Fibroblast of skin of right quadriceps (primary cell): ENCODE results near the gene ZNF334.

Experiments used
- DNase-seq: peaks from one replicate; pipeline ENCODE4 v3.0.0-alpha.2; 2013

Gene ZNF334

DNA sequence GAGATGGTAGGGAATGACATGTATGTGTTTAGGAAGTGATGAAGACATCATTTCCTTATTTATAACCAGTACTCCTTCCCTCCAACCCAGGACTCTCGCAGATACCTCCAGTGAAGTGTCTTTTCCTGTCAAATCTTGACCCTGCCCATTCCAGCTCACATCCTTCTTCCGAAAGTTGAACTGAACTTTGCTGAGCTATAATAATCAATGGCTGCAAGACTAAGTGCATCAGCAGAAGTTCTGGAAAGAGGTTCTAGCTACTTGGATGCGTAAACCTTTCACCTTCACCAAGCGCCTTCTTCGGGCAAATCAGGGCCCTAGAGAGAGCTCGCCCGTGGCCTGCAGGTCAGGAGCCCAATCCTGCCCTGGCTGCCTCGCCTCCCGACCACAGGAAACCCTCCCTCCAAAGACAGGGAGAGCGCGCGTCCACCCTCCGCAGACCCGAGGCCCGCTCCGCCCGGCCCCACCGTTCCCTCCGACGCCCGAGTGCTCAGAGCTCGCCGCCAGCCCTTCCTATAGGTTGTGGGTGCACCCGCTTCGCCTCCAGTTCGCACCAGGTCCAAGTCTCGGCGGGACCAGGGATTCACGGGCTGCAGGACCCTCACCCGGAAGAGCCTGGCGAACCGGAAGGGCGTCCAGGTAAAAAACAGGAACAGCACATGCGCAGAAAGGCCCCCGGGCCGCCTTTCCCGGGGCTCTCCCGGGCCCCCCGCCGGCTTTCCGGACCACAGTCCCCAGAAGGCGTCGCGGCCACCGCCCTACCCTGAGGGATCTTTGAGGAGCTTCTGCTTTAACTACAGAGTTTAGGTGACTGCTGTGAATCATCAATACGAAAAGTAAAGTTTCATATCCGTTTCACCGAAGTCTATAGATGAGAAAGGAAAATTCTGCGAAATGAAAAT is at the start of gene ZNF334:
Gene ZNF334 (minus strand): TSS at position 617 of the 902 bp plus-strand sequence. CDS start 1,457 bp downstream, outside the sequence.
- peak; percentile 62 for DNase-seq

DNA sequence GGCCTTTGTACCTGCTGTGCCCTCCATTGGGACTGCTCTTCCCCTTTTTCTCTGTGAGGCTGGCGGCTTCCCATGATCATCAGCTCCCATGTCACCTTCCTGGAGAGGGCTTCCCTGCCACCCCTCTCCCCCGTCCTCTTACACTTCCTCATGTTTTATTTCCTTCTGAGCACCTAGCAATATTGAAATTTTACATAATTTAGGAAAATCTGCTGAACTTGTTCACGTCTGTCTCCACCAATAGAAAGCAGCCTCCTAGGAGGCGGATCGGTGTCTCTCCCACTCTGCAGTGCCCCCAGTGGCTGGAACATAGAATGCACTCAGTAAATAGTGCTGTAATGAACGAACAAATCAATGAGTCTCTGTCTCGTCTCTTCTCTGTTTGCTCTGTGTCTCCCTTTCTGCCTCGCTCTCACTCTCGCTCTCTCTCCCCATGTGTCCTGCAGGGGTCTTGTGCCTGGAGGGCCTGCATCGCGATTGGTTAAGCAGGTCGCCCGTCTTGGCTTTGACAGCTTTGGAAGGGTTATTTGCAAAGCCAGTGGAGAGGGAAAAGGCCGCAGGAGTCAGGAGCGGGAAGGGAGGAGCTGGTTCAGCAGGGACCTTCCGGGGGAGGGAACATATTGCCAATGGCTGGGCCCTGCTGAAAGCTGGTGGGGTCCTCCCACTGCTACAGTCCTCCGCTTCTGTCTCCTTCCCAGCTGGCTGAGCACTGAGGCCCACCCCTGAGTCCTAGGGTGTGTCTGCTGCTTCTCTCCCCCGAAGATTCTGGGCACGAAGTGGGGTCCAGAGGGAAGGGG is 49.2 kb upstream of the ZNF334 start:
- peak; percentile 56 for DNase-seq

GRCh38 chr20:46562009-46562372 is 48.6 kb upstream of the ZNF334 start:
- no peak for DNase-seq

DNA sequence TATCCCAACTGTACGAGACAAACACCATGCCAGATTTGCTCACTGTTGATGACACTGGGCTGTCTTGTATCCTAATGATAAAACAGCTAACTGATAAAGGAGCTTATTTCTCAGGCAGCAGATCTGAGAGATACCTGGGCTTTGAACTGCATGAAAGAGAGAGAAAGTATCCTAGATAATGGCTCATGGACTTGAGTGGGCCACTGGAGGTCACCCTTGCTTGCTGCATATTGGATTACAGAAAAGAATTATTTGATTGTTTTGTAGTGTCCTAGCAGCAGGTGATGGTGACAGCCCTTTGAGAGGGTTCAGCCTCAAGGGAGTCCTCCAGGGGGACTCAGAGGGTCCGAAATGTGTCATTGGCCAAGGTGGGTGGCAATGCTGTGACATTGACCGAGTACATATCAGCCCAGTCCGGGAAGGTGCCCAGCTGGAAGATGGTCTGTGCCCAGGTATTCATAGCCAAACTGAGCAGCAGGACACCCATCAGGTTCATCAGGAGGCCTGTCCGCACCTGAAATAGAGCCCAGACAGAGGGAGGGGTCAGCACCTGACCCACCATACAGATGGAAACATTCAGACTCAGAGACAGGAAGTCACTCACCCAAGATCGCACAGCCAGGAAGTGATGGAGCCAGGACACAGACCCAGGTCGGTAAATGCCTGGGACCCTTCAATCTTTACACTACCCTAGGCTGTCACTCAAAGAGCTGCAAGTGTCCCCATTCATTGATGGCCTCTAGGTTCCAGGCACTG is 46.5 kb upstream of the ZNF334 start:
- no peak for DNase-seq

DNA sequence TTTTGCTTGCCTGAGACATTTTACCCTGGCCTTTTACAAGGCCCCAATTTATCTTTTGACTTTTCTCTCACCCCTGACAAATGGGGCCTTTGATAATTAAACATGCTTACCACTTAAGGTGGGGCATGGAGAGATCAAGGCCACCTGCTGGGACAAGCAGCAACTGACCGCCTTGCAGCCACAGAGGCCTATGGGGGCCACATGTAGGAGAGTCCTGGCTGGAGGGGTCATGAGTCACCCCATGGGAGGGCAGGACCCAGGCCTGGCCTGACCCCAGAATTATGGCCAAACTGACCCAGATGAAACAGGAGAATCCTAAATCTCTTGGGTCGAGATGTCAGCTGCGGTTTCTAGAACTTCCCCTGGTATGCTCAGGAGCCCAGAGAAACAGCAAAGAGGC is 45.6 kb upstream of the ZNF334 start:
- no peak for DNase-seq

DNA sequence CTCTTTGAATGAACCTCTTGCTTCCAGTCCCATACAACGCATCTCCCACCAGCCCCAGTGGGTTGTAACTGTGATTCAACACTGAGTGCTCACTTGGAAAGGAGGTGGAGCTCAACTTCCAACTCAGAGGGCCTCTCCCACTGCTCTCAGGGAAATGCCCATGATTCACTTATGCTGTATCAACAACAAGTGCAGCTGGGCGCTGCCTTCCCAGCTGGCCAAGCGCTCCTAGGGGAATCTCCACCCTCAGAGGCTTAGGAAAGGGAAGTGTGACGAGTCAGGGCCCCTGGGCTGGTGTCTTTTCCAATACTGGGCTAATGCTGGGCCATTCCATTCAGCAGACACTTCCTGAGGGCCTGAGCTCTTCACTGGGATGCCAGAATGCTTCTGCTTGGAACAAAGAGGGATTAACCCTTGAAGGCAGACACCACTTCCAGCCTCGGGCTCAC is 45.2 kb upstream of the ZNF334 start:
- DNase-seq = peak; percentile 68

DNA sequence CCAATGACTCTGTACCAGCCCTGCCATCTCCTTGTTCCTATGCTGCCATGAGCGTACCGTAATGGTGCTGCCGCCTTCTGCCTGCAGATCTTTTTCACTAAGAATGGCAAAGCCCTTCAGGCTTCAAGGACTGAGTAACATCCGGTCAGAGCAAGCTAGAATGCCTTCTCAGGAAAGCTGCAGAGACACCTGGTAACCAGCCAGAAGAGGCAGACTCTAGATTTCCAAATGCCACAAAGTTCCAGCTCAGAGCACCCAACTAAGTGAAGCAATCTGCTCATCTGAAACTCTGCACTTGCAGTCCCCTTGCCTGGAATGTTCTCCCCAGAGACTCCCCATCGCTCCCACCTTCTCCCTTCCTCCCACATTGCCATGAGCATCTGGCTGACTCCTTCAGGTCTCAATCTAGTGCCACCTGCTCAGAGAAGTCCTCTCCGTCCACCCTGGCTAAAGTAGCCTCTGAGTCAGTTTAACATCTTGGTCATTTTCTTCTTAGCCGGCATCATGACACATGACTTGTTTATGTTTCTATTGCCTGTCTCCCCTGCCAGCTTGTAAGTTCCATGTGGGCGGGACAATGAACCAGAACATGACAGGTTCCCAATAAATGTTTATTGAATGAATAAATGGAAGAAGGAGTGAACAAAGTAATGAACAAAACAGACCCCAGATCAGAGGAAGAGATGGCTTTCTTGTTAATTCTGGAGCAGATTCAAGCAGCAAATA is 44.0 kb upstream of the ZNF334 start:
- DNase-seq = peak; percentile 18

DNA sequence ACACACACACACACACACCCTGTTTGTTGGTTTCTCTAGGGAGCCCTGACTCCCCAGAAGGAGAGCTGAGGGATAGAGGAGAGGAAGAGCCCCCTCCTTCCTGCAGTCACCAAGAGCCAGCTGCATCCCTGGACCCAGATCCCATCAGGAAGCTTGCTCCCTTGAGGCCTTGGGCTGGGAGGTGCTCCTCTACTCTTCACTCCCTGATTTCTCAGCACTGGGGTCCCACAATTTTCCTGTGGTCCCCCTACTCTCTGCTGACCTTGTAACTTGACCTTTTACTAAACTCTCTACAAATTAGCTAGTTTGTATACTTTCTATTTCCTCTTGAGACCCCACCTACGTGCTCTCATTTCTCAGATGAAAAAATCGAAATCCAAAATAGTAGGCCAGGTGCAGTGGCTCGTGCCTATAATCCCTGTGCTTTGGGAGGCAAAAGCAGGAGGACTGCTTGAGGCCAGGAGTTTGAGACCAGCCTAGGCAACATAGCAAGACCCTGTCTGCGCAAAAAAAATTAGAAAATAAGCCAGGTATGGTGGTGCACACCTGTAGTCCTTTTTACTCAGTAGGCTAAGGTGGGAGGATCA is 42.1 kb upstream of the ZNF334 start:
- DNase-seq = no peak

GRCh38 chr20:46554828-46555227 is 41.5 kb upstream of the ZNF334 start:
- DNase-seq = no peak

- no peak for DNase-seq
These were observed 40.6 kb upstream of the ZNF334 start for GRCh38 chr20:46553926-46554325.

- no peak for DNase-seq
These were observed 39.4 kb upstream of the ZNF334 start for GRCh38 chr20:46552460-46553420.

DNA sequence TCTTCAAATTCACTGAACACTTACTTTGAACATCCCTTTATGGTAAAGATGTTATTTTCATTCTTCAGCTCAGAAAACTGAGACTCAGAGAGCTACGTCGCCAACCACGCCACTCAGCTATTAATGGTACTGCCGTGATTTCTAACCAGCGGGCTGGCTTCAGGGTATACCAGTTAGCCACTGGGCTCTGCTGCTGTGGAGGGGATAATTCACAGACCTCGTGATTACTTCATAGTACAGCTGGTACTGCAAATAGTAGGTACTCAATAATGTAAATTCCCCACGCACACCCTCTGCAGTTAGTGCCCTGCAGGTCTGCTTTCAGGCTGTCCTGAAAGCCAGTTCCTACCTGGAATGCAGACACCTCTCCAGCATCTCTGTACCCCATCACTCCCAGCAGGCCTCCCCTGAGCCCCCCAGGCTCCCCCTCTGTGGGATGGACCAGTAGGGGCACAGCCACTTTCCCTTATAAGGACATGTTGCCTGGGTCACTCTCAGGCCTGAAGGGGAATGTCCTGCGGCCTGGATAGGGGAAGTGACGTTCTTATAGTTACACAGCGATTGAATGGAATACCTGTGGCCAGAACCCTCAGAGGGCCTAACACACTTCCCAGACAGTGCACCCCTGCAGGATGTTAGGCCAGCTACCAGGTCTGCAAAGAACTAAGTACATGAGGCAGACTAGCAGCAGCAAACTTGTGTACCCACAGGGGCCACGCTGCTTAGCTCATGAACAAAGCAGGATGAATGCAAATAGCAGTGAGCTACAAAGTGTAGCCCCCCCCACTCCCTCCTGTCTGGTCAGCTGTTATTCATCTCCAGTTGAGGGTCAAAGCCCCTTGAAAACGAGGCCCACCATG is 38.4 kb upstream of the ZNF334 start:
- DNase-seq = no peak

GRCh38 chr20:46550461-46550860 is 37.1 kb upstream of the ZNF334 start, which contains the start of gene OCSTAMP:
TSS of gene OCSTAMP (minus strand) at chr20:46550654. CDS start at chr20:46550560, 94 bp downstream.
- no peak for DNase-seq

- no peak for DNase-seq
These were observed 36.0 kb upstream of the ZNF334 start for GRCh38 chr20:46549188-46549972.

DNA sequence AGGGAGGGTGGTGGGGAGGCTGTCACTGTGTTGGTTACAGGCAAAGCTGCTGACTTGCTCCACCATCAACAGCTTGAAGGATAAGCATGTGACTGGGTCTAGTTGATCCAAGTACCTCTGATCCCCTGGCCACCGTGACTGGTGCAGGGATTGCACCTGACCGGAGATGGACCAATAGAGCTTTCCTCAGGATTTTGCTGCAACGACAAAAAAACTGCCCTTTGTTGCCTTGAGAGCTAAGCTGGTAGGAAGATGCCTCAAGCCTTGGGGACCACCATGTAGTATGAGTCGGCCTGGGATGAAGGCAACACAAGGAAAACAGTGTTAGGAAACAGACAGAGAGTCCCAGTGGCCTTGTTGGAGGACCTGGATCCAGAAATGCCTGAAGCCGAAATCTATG is 35.3 kb upstream of the ZNF334 start:
- DNase-seq = no peak

DNA sequence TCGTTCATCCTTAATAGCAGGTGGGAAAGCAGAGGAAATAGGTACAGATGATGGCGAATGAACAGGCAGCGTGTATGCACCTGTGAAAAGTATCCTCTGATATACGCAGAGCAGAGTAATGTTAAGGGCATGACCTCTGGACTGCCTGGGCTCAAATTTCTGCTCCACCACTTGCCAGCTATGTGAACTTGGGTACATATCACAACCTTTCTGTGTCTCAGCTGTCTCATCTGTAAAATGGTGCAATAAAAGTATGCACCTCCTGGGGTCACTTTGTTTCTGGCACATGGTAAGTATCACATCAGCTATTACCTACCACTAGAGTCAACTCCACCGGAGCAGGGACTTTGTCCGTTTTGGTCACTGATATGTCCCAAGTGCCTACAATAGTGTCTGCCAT is 34.6 kb upstream of the ZNF334 start:
- DNase-seq = no peak

- DNase-seq = no peak
These were observed 33.6 kb upstream of the ZNF334 start for GRCh38 chr20:46546936-46547335.

GRCh38 chr20:46546298-46546697 is 32.9 kb upstream of the ZNF334 start:
- DNase-seq = no peak

GRCh38 chr20:46545827-46546138 is 32.4 kb upstream of the ZNF334 start:
- no peak for DNase-seq
